Measurements from ENCODE around the gene STARD10.

Gene STARD10

GRCh38 chr11:72838691-72839305 is 45.0 kb upstream of the STARD10 start:
- no peak for DNase-seq
- TF ChIP-seq CTCF (IDR thresholded peaks at IDR 0.05; ENCODE audit: low read depth, low read length): no peak
- Histone ChIP-seq H3K36me3 (peaks cover 28% of the 10 kb centered on the region), H3K27ac (no peak overlapping the region), H3K4me3 (ENCODE audit: low read depth, low read length) (no peak overlapping the region), H3K27me3 (ENCODE audit: insufficient read depth, low read depth, severe bottlenecking) (no peaks in the 10 kb centered on the region), H3K9me3 (ENCODE audit: severe bottlenecking) (no peaks in the 10 kb centered on the region)

GRCh38 chr11:72836111-72836510 is 42.3 kb upstream of the STARD10 start:
- no peak for DNase-seq
- no peaks in the 10 kb centered on the region for H3K27me3 ChIP-seq (ENCODE audit: insufficient read depth, low read depth, severe bottlenecking)
- H3K27ac ChIP-seq: no peak overlapping the region
- no peak for TF ChIP-seq CTCF (IDR thresholded peaks at IDR 0.05; ENCODE audit: low read depth, low read length)
- H3K9me3 ChIP-seq (ENCODE audit: severe bottlenecking): no peaks in the 10 kb centered on the region
- H3K36me3 ChIP-seq: peaks cover 20% of the 10 kb centered on the region
- no peak overlapping the region for H3K4me3 ChIP-seq (ENCODE audit: low read depth, low read length)

- Histone ChIP-seq H3K27me3 (ENCODE audit: insufficient read depth, low read depth, severe bottlenecking) (no peaks in the 10 kb centered on the region), H3K4me3 (ENCODE audit: low read depth, low read length) (no peak overlapping the region), H3K36me3 (peaks cover 9% of the 10 kb centered on the region), H3K27ac (no peak overlapping the region), H3K9me3 (ENCODE audit: severe bottlenecking) (no peaks in the 10 kb centered on the region)
- no peak for TF ChIP-seq CTCF (IDR thresholded peaks at IDR 0.05; ENCODE audit: low read depth, low read length)
- DNase-seq: no peak
Observed at GRCh38 chr11:72834905-72835304, 41.1 kb upstream of the STARD10 start.

- H3K36me3 ChIP-seq: peaks cover 6% of the 10 kb centered on the region; the same call in 1 of the 2 replicates
- H3K27ac ChIP-seq: no peak overlapping the region
- no peak for TF ChIP-seq CTCF (IDR thresholded peaks at IDR 0.05; ENCODE audit: low read depth, low read length)
- no peaks in the 10 kb centered on the region for H3K27me3 ChIP-seq (ENCODE audit: insufficient read depth, low read depth, severe bottlenecking)
- no peak overlapping the region for H3K4me3 ChIP-seq (ENCODE audit: low read depth, low read length)
- no peaks in the 10 kb centered on the region for H3K9me3 ChIP-seq (ENCODE audit: severe bottlenecking)
- DNase-seq: no peak
Observed at GRCh38 chr11:72833811-72834493, 40.1 kb upstream of the STARD10 start.

- peaks cover 6% of the 10 kb centered on the region; the same call in 1 of the 2 replicates for H3K36me3 ChIP-seq
- TF ChIP-seq CTCF (IDR thresholded peaks at IDR 0.05; ENCODE audit: low read depth, low read length): no peak
- no peaks in the 10 kb centered on the region for H3K27me3 ChIP-seq (ENCODE audit: insufficient read depth, low read depth, severe bottlenecking)
- H3K27ac ChIP-seq: no peak overlapping the region
- DNase-seq: no peak
- H3K4me3 ChIP-seq (ENCODE audit: low read depth, low read length): no peak overlapping the region
- H3K9me3 ChIP-seq (ENCODE audit: severe bottlenecking): no peaks in the 10 kb centered on the region
Observed at GRCh38 chr11:72833083-72833733, 39.4 kb upstream of the STARD10 start.

All from WERI-Rb-1 (cell line).